ENCODE results near the gene CTXN3. TPM values are rescaled to one million over a fixed set of nuclear protein-coding genes. Genes with fewer than 3 reads are reported as not detected.

Gene CTXN3
- total RNA-seq, 3 donors from 2014 or later, result not detected

GRCh38 chr5:127612441-127613141, 36.3 kb upstream of the CTXN3 start:
- intact Hi-C loops (cut with DNase I; ENCODE audit: low total_unique reads), result no loop called here
- H3K9me3 ChIP-seq, result no peaks in the 10 kb centered on the region
- TF ChIP-seq CTCF (IDR thresholded peaks at IDR 0.05) (no peak), POLR2AphosphoS5 (IDR thresholded peaks at IDR 0.05) (no peak), POLR2A (IDR thresholded peaks at IDR 0.05) (no peak)

GRCh38 chr5:127615916-127616315, 33.0 kb upstream of the CTXN3 start:
- no peak for DNase-seq (ENCODE audit: low spot score in 2 of 2)
- H3K4me3 ChIP-seq, result no peak overlapping the region
- H3K36me3 ChIP-seq, result no peaks in the 10 kb centered on the region
- no peaks in the 10 kb centered on the region for H3K27me3 ChIP-seq
- no peak for TF ChIP-seq POLR2A (IDR thresholded peaks at IDR 0.05)
- TF ChIP-seq POLR2AphosphoS5 (IDR thresholded peaks at IDR 0.05), result no peak
- no peak for TF ChIP-seq CTCF (IDR thresholded peaks at IDR 0.05)
- no peak overlapping the region for H3K27ac ChIP-seq
- no peaks in the 10 kb centered on the region for H3K9me3 ChIP-seq
- intact Hi-C loops (cut with DNase I; ENCODE audit: low total_unique reads), result no loop called here
- H3K4me1 ChIP-seq, result no peaks in the 10 kb centered on the region

More at GRCh38 chr5:127612441-127613141, 36.3 kb upstream of the CTXN3 start:
- DNase-seq (ENCODE audit: low spot score in 2 of 2), result no peak
- Histone ChIP-seq H3K36me3 (no peaks in the 10 kb centered on the region), H3K27me3 (no peaks in the 10 kb centered on the region), H3K4me1 (no peaks in the 10 kb centered on the region), H3K4me3 (no peak overlapping the region), H3K27ac (no peak overlapping the region)

GRCh38 chr5:127619908-127620479, 28.9 kb upstream of the CTXN3 start:
- Histone ChIP-seq H3K9me3 (no peaks in the 10 kb centered on the region), H3K4me3 (no peak overlapping the region), H3K36me3 (no peaks in the 10 kb centered on the region), H3K27ac (no peak overlapping the region), H3K27me3 (no peaks in the 10 kb centered on the region), H3K4me1 (no peaks in the 10 kb centered on the region)
- peak in 1 of 2 donors; percentile 21 for DNase-seq (ENCODE audit: low spot score in 2 of 2)
- intact Hi-C loops (cut with DNase I; ENCODE audit: low total_unique reads), result no loop called here
- TF ChIP-seq POLR2A (IDR thresholded peaks at IDR 0.05) (no peak), CTCF (IDR thresholded peaks at IDR 0.05) (no peak), POLR2AphosphoS5 (IDR thresholded peaks at IDR 0.05) (no peak)

GRCh38 chr5:127621601-127622325, 27.1 kb upstream of the CTXN3 start:
- no peak overlapping the region for H3K4me3 ChIP-seq
- no peak for DNase-seq (ENCODE audit: low spot score in 2 of 2)
- no peaks in the 10 kb centered on the region for H3K4me1 ChIP-seq
- no peak for TF ChIP-seq POLR2A (IDR thresholded peaks at IDR 0.05)
- no peaks in the 10 kb centered on the region for H3K36me3 ChIP-seq
- intact Hi-C loops (cut with DNase I; ENCODE audit: low total_unique reads), result no loop called here
- no peaks in the 10 kb centered on the region for H3K27me3 ChIP-seq
- no peaks in the 10 kb centered on the region for H3K9me3 ChIP-seq
- H3K27ac ChIP-seq, result no peak overlapping the region

- H3K4me1 ChIP-seq, result no peaks in the 10 kb centered on the region
- no peak overlapping the region for H3K4me3 ChIP-seq
- intact Hi-C loops (cut with DNase I; ENCODE audit: low total_unique reads), result no loop called here
- no peaks in the 10 kb centered on the region for H3K36me3 ChIP-seq
- no peak overlapping the region for H3K27ac ChIP-seq
- H3K27me3 ChIP-seq, result no peaks in the 10 kb centered on the region
- TF ChIP-seq POLR2AphosphoS5 (IDR thresholded peaks at IDR 0.05) (no peak), POLR2A (IDR thresholded peaks at IDR 0.05) (no peak), CTCF (IDR thresholded peaks at IDR 0.05) (no peak)
- no peaks in the 10 kb centered on the region for H3K9me3 ChIP-seq
- no peak for DNase-seq (ENCODE audit: low spot score in 2 of 2)
Measured at GRCh38 chr5:127634007-127634406, 14.9 kb upstream of the CTXN3 start.
